Forelimb muscle (tissue), 1 donor: ENCODE measurements around the gene SH2D1B. TPM values are rescaled to one million over a fixed set of nuclear protein-coding genes. Genes with fewer than 3 reads are reported as not detected.

Experiments
- DNase-seq: peaks from one replicate; pipeline ENCODE4 v3.0.0-alpha.2; 2013; ENCODE audit warnings: low read depth
- polyA plus RNA-seq: library from polyadenylated mRNA; unstranded; fragments of 120-200 nt; gene quantifications from one replicate; pipeline ENCODE4 v1.2.1, GENCODE V29; 2013; ENCODE audit not compliant: insufficient read length

SH2D1B gene
- polyA plus RNA-seq, 1 donor = 0.71 TPM

DNA sequence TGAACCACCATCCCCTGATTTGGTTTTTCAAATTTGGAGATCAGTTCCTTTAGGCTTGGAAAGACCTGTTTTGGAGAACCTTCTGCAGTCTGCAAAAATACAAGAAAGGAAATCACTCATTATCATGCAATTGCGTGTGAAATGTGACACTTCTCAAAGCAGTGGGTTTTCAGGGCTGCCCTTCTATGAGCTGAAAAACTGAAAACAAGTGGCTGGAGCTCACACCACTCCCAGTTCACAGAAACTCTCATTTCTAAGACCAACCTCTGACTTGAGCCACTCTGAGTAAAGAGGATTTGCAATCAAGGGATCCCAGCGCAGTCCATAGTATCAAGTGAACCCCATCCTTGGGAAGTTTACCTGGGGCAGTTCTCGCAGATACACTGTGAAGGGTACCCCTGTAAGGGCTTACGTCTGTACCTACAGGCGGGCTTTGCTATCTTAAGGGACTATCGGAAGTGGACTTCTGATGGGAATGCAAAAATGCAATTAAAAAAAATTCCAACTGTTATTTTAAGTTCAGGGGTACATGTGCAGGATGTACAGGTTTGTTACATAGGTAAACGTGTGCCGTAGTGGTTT, 12.8 kb downstream of the SH2D1B start:
- DNase-seq = no peak

DNA sequence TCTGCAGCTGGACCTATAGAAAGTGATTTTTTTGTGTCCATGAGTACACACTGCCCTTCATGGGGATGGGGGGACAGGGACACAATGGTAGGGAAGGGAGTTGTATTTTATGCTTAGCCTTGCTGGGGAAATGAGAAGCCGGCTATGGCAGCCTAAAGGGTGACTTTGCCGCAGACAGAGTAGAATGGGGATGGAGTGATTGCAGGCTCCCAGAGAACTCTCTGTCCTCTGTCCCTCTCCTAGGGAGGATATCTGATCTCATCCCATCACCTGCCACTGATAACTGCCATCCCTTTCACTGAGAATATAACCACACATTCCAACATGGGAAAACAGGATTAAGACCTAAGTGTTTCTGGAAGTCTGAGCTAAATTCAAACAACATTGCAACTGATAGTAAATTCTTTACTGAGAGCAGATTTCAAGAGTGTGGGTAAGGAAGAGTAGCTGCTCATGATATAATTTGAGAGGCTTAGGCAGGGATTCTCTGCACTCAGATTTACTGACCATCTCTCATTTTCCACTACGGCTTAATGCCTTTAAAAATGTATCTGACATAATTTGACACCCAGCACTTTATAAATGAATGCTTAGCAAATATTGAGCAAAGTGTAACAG, 13.9 kb downstream of the SH2D1B start:
- DNase-seq = no peak

DNA sequence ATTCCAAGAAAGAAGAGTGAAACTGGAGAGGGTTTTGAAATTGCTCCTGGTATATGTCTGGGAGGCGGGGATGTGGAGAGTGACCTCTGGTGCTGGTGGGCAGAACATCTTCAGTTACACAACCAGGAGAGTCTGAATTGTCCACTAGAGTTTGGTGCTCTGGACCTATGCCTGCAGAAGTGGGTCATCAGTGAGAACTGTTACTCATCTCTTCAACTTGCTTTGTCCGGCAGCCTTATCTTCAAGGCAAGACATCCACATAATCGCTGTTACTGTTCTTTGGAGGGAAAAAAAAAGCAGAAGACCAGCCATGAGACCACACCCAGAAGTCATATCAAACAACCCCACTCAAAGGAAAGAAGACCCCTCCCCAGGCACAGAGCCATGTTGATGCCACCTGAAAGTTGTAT, 14.9 kb downstream of the SH2D1B start:
- no peak for DNase-seq

DNA sequence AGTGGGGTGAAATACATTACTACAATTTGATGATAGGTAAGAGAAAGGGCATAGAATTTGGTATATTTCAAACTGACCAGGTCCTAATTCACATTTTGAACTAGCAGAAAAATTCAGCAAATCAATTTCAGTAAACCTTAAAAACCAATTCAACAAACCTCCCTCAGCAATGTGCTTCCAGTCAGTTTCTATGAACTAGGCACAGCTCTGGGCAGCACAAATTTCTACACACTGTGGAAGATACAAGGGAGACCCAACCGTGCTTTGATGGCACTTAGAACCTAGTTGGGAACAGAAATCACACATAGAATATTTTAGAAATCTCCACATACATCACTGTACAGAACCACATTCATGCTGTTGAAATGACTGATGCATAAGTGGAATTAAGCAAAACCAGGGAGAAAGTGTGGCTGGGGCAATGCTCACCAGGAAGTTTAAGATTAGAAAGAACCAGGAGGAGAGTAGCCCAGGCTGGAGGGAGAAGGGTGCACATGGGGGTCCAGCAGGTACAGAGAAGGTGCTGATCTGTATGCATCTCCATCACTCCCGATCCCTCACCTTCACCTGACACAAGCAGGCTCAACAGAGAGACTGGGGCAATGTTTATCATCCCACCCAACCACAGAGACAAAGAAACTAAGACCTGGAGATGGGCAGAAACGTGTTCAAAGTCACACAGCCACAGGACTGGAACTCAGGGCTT, 15.6 kb downstream of the SH2D1B start:
- no peak for DNase-seq

DNA sequence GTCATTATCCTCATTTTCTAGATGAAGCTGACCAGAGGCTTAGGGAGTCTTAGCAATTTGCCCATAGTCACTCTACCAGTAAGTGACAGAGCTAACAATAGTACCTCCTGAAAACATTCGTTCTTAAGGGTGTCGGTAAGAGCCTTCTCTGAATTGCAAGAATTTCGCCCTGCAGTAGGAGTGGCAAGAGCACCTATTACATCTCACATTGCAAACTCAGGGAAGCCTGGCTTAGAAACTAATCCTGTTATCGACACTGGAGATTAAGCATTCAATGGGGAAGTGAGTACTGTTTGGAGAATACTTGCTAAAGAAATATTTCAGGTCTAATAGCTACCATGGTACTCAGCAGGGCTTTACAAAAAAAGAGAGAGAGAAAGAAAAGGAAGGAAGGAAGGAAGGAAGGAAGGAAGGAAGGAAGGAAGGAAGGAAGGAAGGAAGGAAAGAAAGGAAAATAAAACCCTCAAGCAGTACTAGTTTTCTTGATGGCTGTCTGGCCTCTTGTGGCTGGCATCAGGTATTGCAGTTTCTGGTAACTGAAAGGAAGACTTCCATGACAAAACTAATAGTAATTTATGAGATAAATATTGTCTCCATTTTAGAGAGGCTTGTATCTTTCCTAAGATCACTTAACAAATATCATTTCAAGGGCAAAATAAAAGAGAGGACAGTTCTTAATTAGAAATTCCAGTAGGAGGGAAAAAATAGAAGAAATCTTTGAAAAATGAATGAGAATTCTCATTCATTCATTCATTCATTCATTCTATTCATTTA, 20.0 kb downstream of the SH2D1B start:
- DNase-seq = no peak

GRCh38 chr1:162390396-162391185, 21.3 kb downstream of the SH2D1B start:
- no peak for DNase-seq

DNA sequence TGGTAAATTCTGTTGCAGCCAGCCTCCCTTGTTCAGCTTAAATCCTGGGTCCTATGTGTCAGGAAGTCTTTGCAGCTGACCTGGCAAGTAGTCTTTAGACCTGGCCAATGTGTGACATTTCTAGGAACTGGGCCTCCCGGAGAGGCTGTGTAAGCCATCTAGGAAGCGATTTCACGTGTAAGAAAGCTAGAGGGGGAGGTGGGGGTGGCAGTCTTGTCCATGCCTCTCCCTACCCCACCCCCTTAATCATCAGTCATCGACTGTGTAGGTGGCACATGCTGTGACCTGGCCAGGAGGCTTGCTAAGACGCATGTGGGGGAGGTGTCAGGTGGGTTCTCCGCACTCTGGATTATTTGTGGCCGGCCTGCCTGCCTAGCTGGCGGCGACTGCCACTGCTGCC, 22.0 kb downstream of the SH2D1B start:
- DNase-seq = no peak

DNA sequence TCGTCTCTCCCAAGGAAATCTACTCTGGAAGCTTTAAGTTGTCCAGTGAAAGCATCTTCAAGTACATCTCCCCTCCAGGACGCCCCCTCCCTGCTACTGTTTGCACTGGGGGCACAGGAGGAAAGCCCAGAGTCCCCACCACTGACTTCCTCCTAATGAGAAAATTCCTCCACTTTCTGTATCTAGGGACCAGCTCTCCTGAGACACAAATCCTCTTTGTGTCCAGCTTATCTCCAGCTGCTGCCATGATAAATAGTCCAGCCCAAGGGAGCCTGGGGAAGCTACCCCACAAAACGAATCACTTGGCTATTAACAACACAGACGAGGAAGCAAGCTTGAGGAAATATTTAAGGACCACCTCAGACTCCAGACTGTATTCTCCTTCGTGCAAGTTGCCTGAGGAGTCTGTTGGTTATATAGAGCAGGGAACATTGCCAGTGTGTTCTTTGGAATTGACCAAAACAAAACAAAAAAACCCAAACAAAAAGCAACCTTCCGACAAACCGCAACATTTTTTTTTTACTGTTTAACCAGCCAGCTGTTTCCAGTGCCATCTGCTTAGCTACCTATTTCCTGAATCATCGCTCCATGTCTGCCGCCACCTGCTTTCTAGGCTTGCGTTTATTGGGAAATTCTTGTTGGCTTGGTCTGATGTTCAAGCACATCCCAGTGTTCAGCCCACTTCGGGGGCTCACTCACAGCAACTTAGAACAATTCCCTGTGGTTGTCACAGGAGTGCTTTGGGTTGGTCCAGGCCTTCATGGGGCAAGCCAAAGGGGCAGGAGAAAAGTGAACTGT, 22.7 kb downstream of the SH2D1B start:
- DNase-seq = no peak

- DNase-seq = no peak
Observed at GRCh38 chr1:162388615-162389014, 23.3 kb downstream of the SH2D1B start.

DNA sequence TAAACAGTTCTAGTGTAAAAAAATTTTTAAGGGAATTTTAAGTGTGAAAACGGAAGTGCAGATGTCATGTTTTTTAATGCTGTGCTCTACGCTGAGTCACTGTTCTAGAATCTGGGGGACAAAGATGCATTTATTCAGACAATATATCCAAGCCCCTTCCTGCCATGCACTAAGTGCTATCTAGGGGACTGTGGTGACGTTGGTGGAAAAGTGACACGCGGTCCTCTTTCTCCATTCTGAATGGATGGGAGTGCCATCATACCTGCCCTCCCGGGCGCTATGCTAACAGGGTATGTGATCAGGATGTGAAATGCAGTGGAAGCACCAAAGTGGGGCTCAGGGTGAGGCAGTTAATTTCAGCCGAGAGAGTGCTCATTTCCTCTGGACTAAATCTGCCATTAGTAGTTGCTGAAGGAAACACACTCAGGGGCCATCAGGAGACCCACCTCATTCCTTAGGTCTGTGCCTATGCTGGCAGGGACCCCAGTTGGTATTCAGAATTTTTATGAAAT, 23.8 kb downstream of the SH2D1B start:
- no peak for DNase-seq

- no peak for DNase-seq
Observed at GRCh38 chr1:162387226-162388082, 24.5 kb downstream of the SH2D1B start.

- DNase-seq = no peak
Observed at GRCh38 chr1:162386292-162387225, 25.4 kb downstream of the SH2D1B start.

GRCh38 chr1:162385702-162386101, 26.2 kb downstream of the SH2D1B start:
- DNase-seq = no peak

DNA sequence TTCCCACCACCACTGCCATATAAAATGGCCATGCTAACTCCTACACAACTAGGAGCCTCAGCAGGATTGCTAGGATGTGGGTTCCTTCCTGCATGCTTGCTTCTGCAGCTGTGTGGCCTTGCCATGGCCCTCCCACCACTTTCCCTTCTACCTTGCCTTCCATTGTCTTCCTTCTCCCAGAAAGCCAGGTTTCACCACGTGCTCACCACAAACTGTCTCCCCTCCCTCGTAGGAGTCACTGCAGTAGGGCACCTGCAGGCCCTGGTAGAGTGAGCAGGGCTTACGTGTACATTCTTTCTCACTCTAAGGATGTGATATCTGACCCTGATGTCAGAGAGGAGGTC, 26.7 kb downstream of the SH2D1B start:
- DNase-seq = no peak

- no peak for DNase-seq
Observed at GRCh38 chr1:162384601-162385279, 27.2 kb downstream of the SH2D1B start.

DNA sequence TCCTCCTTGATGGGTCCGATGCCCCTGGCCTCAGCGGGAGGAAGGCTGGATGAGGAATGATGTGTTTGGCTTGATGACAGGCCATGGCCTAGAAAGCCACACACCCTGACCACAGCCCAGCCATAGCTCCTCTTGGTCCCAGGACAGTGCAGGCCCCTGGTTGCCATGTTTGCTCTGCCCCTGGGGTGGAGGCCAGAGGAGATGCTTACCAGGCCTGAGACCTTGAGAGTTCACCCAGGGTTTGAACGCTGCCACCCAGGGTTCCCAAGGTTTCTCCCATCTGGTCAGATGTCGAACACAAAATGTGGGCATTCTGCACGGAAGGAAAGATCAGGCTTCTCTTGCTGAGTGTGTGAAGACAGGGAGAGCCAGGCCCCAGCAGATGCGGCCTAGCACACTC, 27.8 kb downstream of the SH2D1B start:
- DNase-seq = no peak

- no peak for DNase-seq
Observed at GRCh38 chr1:162383516-162383915, 28.4 kb downstream of the SH2D1B start.

GRCh38 chr1:162383091-162383490, 28.8 kb downstream of the SH2D1B start:
- DNase-seq = no peak
